AG04449 (cell line): Measurements from ENCODE around the gene FLOT1.
"Not testable (repeated sequence)": the region's sequence is repeated elsewhere in the genome, so short reads cannot be mapped to it uniquely, and the experiment has no call there.

Experiments used
- CTCF ChIA-PET: fragments of 350-600 bp; formaldehyde crosslinking; extraction: SDS; loops from one replicate; lab custom pipeline; 2021; ENCODE audit warnings: antibody characterized with exemption; lab: Yijun Ruan, JAX
- POLR2A ChIA-PET: fragments of 400-600, 350-600 bp; formaldehyde crosslinking; extraction: SDS; loops from one replicate; lab custom pipeline; 2020; ENCODE audit warnings: antibody characterized with exemption, inconsistent platforms; lab: Yijun Ruan, JAX
- DNase-seq: peaks from one replicate; pipeline ENCODE4 v3.0.0-alpha.2; 2010; ENCODE audit warnings: low read depth, low spot score
- H3K4me3 ChIP-seq: 2 replicates; pipeline ENCODE4 v1.5.1; 2011; ENCODE audit warnings: low read depth, mild to moderate bottlenecking, control low read depth, low read length
- TF ChIP-seq, protein P1 (sequence below): IDR thresholded peaks from one replicate; pipeline ENCODE4 v1.5.1; 2011; ENCODE audit warnings: mild to moderate bottlenecking, moderate library complexity, low read length, control low read depth, inconsistent platforms; ENCODE audit not compliant: insufficient read depth; ENCODE audit errors: missing control alignments

FLOT1 gene

DNA sequence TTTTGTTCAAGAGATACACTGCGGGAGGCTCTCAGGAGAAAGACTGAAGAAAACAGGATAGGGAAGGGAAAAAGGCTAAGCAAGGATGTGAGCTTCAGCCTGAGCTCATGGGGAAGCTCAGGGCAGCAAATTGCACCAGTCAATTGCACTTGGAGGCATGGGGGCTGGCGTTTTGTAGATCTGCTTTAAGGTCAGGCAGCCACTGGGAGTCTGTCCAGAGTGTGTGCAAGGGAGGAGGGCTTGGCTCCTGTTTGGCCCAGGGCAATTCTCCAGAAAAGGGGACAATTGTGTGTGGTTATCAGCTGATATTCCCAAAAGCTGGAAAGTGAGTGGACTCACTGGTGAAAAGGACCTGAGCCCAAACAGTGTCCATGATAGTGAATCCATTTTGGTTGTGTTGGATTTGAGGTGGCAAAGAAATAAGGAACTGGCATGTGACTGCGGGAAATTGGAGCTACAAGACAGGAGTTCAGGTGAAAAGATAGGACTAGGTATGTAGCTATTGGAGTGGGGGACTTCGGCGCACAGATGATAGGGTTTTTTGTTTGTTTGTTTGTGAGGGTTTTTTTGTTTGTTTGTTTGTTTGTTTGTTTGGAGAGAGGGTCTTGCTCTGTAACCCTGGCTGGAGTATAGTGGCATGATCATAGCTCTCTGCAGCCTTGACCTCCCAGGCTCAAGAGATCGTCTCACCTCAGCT lies 24.1 kb upstream of the FLOT1 start:
- no peak overlapping the region for H3K4me3 ChIP-seq
- no peak for DNase-seq
- ChIA-PET POLR2A (no interaction called here), CTCF (interaction anchor here (0.6 to 1.8 kb wide), 5 partner anchors 10 to 55 kb away, joined by 3 to 6 read pairs (median 3); no protein-coding TSS in a partner anchor)
- TF ChIP-seq, protein P1, sequence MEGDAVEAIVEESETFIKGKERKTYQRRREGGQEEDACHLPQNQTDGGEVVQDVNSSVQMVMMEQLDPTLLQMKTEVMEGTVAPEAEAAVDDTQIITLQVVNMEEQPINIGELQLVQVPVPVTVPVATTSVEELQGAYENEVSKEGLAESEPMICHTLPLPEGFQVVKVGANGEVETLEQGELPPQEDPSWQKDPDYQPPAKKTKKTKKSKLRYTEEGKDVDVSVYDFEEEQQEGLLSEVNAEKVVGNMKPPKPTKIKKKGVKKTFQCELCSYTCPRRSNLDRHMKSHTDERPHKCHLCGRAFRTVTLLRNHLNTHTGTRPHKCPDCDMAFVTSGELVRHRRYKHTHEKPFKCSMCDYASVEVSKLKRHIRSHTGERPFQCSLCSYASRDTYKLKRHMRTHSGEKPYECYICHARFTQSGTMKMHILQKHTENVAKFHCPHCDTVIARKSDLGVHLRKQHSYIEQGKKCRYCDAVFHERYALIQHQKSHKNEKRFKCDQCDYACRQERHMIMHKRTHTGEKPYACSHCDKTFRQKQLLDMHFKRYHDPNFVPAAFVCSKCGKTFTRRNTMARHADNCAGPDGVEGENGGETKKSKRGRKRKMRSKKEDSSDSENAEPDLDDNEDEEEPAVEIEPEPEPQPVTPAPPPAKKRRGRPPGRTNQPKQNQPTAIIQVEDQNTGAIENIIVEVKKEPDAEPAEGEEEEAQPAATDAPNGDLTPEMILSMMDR, result no peak

DNA sequence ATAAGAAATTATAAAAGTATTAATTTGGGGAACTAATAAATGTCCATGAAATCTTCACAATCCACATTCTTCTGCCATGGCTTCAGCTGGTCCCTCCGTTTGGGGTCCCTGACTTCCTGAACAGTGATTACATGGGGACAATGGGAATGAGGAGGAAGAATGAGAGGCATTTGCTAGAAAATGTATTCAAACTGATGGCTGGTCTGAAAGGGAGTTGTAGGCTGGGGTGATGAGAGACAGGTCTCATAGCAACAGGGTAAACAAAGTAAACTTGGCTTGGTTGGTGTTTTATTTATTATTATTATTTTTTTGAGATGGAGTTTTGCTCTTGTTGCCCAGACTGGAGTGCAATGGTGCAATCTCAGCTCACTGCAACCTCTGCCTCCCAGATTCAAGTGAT lies 23.0 kb upstream of the FLOT1 start:
- DNase-seq, H3K4me3 ChIP-seq: not testable (repeated sequence)
- POLR2A ChIA-PET, result interaction anchor here (0.9 kb wide), 1 partner anchor 13 kb away, joined by 3 read pairs; no protein-coding TSS in a partner anchor
- CTCF ChIA-PET, result interaction anchor here (1.6 to 1.9 kb wide), 3 partner anchors 13 to 18 kb away, joined by 3 to 7 read pairs (median 6); no protein-coding TSS in a partner anchor

DNA sequence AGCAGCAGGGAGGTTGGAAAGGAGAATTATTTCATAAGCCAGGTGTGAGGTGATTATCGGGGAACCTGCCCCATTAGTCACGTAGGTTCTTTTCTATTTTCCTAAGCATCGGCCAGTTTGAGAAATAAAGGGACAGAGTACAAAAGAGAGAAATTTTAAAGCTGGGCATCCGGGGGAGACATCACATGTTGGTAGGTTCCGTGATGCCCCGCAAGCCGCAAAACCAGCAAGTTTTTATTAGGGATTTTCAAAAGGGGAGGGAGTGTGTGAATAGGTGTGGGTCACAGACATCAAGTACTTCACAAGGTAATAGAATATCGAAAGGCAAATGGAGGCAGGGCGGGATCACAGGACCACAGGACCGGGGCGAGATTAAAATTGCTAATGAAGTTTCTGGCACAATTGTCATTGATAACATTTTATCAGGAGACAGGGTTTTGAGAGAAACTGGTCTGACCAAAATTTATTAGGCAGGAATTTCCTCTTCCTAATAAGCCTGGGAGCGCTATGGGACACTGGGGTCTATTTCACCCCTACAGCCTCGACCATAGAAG lies 22.1 kb upstream of the FLOT1 start:
- ChIA-PET POLR2A (interaction anchor here (1.1 to 2.0 kb wide), 4 partner anchors 13 to 117 kb away, joined by 3 to 11 read pairs (median 9); partner anchors contain the start of genes FLOT1 and IER3), CTCF (interaction anchor here (0.8 to 1.9 kb wide), 4 partner anchors 8 to 149 kb away, joined by 3 to 7 read pairs (median 4); partner anchors contain the start of gene VARS2)
- not testable (repeated sequence) for H3K4me3 ChIP-seq, DNase-seq

DNA sequence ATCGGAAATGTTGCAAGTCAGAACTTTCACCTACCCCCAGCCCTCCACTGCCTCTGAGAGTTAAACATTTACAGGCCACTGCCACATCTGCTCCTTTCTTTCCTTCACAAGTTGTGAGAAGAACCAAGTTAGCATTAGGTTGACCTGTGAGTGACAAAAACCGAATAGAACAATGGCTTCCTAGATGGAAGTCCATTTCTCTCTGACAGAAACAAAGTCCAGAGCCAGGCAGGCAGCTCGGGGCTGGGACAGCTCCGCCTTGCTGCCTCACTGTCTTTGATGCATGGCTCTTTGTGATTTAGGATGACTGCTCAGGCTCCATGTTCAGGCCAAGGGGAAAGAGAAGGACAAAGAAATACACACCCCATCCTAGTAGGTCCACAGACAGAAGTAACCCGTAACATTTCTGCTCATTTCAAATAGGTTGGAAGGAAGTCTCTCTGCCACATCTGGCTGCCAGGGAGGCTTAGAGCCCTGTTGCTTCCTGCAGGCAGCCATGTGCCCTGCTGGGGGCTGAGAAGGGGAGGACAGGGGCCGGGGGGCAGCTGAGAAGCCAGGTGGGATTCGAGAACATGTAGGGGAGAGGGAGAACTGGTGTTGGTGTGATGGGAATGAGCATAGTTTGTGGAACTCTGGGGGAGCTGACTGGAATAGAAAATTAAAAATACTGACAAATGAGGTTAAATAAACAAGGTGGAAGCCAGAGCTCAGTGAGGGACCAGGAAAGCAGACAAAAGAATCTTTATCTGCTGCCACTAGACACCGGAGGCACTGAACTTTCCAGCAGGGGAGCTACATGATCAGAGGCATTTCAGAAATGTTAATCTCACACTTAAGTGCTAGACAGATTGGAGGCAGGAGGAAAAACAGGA lies 21.4 kb upstream of the FLOT1 start:
- DNase-seq, result no peak
- CTCF ChIA-PET, result interaction anchor here (0.6 to 1.9 kb wide), 6 partner anchors 8 to 150 kb away, joined by 3 to 7 read pairs (median 4); partner anchors contain the start of gene VARS2

DNA sequence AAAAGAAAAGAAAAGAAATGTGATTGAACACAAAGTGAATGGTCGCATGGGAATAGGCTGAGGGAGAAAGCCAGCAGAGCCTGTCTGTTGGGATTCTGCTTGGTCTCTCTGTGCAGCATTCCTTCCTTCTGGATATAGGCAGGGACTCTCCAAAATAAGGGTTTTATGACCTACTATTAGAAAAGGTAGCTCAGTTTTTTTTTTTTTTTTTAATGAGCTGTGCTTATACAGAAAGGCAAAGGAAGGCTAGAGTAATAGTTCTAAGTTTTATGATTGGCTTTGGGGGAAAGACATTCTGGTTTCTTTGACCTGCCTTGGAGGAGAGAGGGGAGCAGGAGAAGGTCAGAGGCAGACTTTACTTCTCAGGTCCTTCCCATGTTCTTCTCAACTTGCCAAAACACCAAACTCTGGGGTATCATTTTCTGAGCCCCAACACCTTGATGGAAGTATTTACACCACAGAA lies 20.7 kb upstream of the FLOT1 start:
- no peak overlapping the region for H3K4me3 ChIP-seq
- POLR2A ChIA-PET, result interaction anchor here (1.5 to 2.0 kb wide), 3 partner anchors 11 to 21 kb away, joined by 9 to 11 read pairs (median 9); partner anchors contain the start of genes FLOT1 and IER3
- DNase-seq, result no peak
- CTCF ChIA-PET, result interaction anchor here (1.1 to 1.9 kb wide), 2 partner anchors 24 to 151 kb away, joined by 3 to 4 read pairs; partner anchors contain the start of gene VARS2
- TF ChIP-seq, protein P1, result no peak

More for the DNA sequence above, 21.4 kb upstream of the FLOT1 start:
- POLR2A ChIA-PET, result interaction anchor here (1.1 to 2.0 kb wide), 4 partner anchors 12 to 118 kb away, joined by 3 to 11 read pairs (median 9); partner anchors contain the start of genes FLOT1 and IER3
- TF ChIP-seq, protein P1, result peak; percentile 23
- no peak overlapping the region for H3K4me3 ChIP-seq

DNA sequence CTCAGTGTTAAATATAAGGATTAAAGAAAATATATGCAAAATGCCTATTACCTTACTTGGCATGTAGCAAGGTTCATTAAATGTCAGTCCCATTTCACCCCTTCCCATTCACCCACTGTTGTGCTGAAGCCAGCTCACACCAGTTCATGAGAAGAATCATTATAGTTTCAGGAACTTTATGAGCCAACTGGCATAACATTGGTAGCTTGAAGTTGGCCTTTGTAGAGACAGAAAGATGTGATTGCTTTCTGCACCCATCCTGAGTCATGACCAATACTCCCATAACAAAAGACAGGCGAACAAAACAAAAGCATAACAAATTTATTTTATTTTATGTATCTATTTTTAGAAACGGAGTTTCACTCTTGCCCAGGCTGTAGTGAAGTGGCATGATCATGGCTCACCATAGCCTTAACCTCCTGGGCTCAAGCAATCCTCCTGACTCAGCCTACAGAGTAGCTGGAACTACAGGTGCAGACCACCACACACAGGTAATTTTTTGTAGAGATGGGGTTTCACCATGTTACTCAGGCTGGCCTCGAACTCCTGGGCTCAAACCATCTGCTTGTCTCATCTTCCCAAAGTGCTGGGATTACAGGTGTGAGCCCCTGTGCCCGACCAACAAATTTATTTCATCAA lies 19.4 kb upstream of the FLOT1 start:
- CTCF ChIA-PET, result interaction anchor here (0.9 to 1.7 kb wide), 2 partner anchors 20 to 40 kb away, joined by 4 to 5 read pairs; no protein-coding TSS in a partner anchor
- POLR2A ChIA-PET, result interaction anchor here (0.6 to 1.0 kb wide), 2 partner anchors 18 to 20 kb away, joined by 3 to 4 read pairs; partner anchors contain the start of gene IER3
- DNase-seq, result no peak
- no peak overlapping the region for H3K4me3 ChIP-seq
- TF ChIP-seq, protein P1, result no peak
